Tibial nerve (tissue), 3 donors: ENCODE data around the gene UNC119.

Experiments used
- CTCF ChIP-seq, 5 experiments: fragments of 200-600 bp in 3 of 5; fragments of 450-650 bp in 2 of 5; sonication (generic) in 3 of 5; IDR thresholded peaks; one replicate each; pipeline ENCODE4 v1.5.1; 2016 to 2019; ENCODE audit warnings: antibody characterized with exemption in 5 of 5, mild to moderate bottlenecking in 3 of 5, moderate library complexity in 2 of 5
- POLR2A ChIP-seq, 2 donors: fragments of 450-650 bp; IDR thresholded peaks; one replicate each; pipeline ENCODE4 v1.6.1; 2017; ENCODE audit warnings: antibody characterized with exemption in 2 of 2, mild to moderate bottlenecking in 2 of 2, moderate library complexity in 2 of 2

DNA sequence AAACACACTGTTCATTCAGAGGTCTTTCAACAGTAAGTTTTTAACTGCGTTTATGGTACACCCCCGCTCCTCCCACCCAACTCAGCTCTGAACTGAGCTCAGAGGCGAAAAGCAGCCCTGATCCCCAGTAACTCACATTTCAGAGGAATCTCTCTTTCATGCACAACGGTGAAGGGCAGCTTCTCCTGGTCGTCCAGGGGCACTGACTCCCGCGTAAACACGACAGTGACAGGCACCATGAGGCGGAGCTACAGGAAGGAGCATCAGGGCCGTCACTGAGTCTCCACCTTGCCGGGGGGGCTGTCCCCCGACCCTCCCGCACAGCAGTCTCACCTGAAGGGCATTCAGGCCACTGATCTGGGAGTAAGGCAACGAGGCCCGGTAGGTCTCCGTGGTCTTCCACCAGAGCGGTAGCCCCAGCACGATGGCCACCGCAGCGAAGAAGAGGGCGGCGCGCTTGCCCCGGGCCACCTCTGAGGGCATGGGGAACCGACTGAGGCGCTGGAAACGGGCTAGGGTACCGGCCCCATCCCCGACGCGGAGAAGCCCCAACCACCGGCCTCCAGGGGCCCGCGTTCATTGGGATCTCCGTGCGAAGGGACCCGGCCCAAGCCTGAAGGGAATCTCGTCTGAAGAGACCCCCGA lies 18.4 kb upstream of the UNC119 start:
- no peak for TF ChIP-seq CTCF (IDR thresholded peaks at IDR 0.05)
- TF ChIP-seq POLR2A (IDR thresholded peaks at IDR 0.05), result no peak
